Activated CD8-positive, alpha-beta memory T cell treated with anti-CD3 and anti-CD28 coated beads, Interleukin-2, amount 50 U/mL, for 1 hour (primary cell): Measurements from ENCODE around the gene TP53TG3D.
"Not testable (repeated sequence)": the region's sequence is repeated elsewhere in the genome, so short reads cannot be mapped to it uniquely, and the experiment has no call there.

Experiments used
- DNase-seq: peaks from one replicate; pipeline ENCODE4 v3.0.0-alpha.2; 2020; ENCODE audit errors: extremely low read depth

TP53TG3D gene, protein sequence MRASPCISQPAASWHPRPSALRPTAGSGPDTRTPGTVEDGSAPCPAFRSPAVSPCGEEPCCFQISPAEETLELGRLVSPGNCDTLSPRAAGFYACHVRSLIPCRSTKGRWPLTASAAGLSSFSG

DNA sequence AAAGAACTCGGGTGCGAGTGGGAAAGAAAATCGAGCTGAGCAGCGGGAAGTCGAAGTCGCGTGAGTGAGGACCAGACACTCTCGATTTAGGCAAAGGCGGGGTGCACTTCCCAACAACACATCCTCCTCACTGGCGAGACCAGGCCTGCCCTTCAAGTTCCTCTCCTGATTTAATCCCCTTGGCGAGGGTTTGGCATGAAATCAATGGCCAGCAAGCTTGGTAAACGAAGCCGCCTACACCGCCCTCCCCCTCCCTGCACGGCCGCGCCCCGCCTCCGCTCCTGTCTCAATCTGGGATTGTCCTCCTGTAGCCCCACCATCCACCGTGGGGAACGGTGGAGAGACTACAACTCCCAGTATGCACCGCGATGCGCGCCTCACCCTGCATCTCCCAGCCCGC is at the start of gene TP53TG3D:
Gene TP53TG3D (plus strand): TSS at position 301 of the 400 bp plus-strand sequence. CDS start 68 bp downstream, at position 369.
- DNase-seq: not testable (repeated sequence)

DNA sequence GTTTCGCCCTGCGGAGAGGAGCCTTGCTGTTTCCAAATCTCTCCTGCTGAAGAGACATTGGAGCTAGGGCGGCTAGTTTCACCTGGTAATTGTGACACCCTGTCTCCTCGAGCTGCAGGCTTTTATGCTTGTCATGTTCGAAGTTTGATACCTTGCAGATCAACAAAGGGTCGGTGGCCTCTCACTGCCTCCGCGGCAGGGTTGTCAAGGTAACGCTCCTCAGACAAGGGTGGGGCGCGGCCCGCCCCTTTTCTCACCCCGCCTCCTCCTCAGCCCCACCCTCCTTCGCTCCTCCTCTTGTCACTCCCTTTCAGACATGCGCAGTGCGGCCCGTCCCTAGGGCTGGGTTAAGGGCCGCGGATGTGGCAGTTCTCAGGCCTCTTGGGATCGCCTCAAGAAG is 421 bp downstream of the TP53TG3D start:
- not testable (repeated sequence) for DNase-seq

DNA sequence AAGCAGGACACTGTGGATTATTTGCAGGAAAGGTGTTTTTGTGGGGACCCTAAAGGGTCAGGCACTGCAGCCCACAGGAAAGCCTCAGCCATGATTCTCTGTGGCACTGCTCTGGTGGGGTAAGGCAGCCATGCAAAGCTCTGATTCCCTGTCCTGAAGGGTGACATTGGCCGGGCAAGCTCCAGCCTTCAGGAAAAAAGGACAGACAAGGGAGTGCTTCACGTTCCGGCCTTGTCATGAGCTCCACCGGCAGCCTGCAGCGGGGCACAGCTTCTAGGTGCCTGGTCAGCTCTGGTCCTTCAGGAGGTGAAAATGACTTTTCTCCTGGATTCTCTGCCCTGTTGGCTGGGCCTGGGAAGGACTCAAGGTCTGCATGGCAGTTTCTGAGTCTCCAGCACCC is 8.4 kb downstream of the TP53TG3D start:
- not testable (repeated sequence) for DNase-seq

DNA sequence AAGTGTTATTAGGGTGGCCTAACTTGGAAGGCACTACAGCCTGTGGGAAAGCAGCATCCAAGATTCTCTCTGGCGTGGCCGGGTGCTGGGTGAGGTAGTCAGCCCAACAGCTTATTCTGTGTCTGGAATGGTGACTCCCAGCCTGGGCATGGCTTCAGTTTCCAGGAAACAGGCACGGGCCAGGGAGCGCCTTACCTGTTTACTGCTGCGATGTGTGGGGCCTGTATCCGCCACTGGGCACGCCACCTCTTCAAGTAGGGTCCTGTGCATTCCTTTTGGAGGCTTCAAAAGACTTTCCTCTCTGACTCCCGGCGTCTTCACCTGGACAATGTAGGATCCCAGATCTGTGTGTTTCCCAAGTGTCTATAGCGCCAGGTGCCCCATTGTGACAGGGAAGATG is 10.5 kb downstream of the TP53TG3D start:
- not testable (repeated sequence) for DNase-seq

DNA sequence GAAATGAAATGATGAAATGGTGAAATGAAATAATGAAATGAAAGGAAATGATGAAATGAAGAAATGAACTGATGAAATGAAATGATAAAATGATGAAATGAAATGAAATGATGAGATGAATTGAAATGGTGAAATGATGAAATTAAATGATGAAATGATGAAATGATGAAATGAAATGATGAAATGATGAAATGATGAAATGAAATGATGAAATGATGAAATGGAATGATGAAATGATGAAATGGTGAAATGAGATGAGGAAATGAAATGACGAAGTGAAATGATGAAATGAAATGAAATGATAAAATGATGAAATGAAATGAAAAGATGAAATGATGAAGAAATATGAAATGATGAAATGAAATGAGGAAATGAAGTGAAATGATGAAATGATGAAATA is 28.8 kb downstream of the TP53TG3D start:
- not testable (repeated sequence) for DNase-seq

DNA sequence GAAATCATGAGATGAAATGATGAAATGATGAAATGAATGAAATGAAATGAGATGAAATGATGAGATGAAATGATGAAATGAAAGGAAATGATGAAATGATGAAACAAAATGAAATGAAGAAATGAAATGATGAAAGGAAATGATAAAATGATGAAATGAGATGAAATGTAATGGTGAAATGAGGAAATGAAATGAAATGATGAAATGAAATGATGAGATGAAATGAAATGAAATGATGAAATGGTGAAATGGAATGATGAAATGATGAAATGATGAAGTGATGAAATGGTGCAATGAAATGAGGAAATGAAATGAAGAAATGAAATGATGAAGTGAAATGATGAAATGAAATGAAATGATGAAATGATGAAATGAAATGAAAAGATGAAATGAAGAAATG is 29.9 kb downstream of the TP53TG3D start:
- DNase-seq: not testable (repeated sequence)

DNA sequence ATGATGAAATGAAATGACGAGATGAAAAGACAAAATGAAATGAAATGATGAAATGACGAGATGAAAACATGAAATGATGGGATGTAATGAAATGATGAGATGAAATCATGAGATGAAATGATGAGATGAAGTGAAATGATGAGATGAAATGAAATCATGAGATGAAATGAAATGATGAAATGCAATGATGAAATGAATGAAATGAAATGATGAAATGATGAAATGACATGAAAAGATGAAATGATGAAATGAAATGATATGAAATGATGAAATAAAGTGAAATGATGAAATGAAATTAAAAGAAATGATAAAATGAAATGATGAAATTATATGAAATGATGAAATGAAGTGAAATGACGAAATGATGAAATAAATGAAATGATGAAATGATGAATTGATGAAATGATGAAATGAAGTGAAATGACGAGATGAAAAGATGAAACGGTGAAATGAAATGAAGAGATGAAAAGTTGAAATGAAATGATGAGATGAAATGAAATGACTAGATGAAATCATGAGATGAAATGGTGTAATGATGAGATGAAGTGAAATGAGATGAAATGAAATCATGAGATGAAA is 30.9 kb downstream of the TP53TG3D start:
- not testable (repeated sequence) for DNase-seq

DNA sequence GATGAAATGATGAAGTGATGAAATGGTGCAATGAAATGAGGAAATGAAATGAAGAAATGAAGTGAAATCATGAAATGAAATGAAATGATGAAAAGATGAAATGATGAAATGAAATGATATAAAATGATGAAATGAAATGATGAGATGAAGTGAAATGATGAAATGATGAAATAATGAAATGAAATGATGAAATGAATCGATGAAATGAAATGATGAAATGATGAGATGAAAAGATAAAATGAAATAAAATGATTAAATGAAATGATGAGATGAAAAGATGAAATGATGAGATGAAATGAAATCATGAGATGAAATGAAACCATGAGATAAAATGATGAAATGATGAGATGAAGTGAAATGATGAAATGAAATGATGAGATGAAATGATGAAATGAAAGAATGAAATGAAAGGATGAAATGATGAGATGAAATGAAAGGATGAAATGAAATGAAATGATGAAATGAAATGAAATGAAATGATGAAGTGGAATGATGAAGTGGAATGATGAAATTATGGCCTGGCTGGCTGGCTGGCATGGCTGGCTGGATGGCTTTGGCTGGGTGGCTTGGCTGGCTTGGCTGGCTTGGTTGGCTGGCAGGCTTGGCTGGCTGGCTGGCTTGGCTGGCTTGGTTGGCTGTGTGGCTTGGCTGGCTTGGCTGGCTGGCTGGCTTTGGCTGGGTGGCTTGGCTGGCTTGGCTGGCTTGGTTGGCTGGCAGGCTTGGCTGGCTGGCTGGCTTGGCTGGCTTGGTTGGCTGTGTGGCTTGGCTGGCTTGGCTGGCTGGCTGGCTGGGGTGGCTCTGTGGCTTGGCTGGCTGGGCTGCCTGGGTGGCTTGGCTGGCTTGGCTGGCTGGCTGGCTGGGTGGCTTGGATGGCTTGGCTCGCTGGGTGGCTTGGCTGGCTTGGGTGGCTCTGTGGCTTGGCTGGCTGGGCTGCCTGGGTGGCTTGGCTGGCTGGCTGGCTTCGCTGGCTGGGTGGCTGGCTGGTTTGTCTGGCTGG is 32.0 kb downstream of the TP53TG3D start:
- DNase-seq: not testable (repeated sequence)

DNA sequence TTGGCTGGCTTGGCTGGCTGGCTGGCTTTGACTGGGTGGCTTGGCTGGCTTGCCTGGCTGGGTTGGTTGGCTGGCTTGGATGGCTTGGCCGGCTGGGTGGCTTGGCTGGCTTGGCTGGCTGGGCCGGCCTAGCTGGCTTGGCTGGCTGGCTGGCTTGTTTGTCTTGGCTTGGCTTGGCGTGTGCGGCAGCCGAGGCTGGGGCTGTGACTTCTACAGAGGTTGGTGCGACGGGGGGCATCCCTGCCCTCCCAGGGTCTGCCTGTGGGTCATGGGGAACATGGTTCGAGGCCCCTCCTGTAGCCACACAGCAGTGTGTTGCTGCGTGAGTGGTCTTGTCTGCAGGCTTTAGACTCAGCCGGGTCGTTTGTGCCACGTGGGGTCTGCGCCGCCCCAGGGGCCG is 33.1 kb downstream of the TP53TG3D start:
- DNase-seq: not testable (repeated sequence)

DNA sequence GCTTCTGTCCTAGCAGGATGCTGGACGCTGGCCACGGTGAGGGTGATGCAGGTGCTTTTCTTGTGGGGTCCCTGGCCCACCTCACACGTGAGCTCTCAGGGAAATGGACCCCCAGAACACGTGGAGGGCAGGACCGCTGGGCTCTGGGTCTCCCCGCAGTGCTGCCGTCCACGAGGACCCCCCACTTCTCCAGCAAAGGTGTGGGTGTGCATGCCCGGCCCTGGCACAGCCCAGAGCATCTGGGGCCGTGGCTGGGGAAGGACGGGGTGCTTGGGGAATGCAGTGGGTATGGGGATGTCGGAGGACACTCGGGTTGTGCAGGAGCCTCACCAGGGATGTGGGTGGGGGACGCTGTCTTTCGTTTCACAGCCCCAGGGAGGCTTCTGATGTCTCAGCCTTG is 34.7 kb downstream of the TP53TG3D start:
- DNase-seq: not testable (repeated sequence)

DNA sequence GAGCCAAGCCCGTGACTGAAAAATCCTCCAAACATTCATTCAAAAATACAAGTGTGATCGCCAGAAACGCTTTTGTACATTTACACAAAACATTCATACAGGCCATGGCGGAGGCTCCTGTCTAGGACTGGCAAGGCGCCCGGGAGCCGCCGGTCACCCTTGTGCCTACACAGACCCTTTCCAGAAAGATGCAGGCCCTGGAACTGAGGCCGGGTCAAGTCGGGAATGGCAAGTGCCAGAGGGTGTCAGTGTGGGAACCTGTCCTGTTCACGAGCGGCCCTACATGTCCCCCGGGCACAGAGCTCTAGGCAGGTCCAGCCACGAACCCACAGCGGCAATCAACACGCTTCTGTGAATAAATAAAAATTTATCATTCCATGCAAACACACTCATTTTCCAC is 36.1 kb downstream of the TP53TG3D start:
- DNase-seq: not testable (repeated sequence)

DNA sequence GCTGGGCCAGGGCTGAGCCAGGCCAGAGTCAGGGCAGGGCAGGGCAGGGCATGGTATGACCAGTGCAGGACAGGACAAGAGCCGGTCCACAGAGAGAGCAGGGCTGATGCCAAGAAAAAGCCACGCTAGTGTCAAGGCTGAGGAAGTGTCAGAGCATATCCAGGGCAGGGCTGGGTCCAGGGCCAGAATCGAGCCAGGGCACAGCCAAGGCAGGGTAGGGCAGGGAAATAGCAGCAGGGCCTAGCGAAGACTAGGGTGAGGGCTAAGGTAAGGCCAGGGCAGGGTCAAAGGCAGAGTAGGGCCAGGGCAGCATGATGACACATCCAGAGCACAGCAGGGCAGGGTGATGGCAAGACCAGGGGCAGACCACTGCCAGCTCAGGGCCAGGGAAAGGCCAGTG is 49.7 kb downstream of the TP53TG3D start:
- DNase-seq: not testable (repeated sequence)
